Left cardiac atrium (tissue), 4 donors: ENCODE results near the gene SGMS1. TPM values are rescaled to one million over a fixed set of nuclear protein-coding genes. Genes with fewer than 3 reads are reported as not detected.
A peak's percentile ranks its signal among the peaks of the same experiment; 100 is the strongest.
"Not testable (repeated sequence)": the region's sequence is repeated elsewhere in the genome, so short reads cannot be mapped to it uniquely, and the experiment has no call there.

Experiments used
- ATAC-seq, 2 donors: fragments of 200-7000 bp; cut with Tn5 transposase; one replicate each; pipeline ENCODE4 v1.9.1; 2020; ENCODE audit warnings: mild to moderate bottlenecking in 2 of 2, moderate library complexity in 2 of 2
- DNase-seq: peaks from one replicate; pipeline ENCODE4 v3.0.0-alpha.2; 2020
- intact Hi-C, 2 donors: fragments of 100-400 bp; cut with DNase I; formaldehyde crosslinking; loops; one replicate each; pipeline versions ENCODE4 v1.14.1 to v1.15.1; 2022 to 2023
- total RNA-seq, 2 donors: library from RNA; stranded (reverse); fragmentation: NEBNext Ultra II Directional; extraction: Animal tissue kit (Norgen Biotek cat#: 25700); gene quantifications; one replicate each; pipeline ENCODE4 v1.2.1, GENCODE V29; 2021
- donor health status: DM: no; HTN: yes; CAD: no.
- donor health status: DM: no; HTN: yes; CAD: no; lungs with severe emphysema.
- donor health status: DM: yes; HTN: yes; CAD: no.
- donor health status: Dilated cardiomyopathy.

Gene SGMS1
- total RNA-seq, 2 donors from 2014 or later: 22.4 to 24.4 TPM

- intact Hi-C loops: loop anchor here in 1 of 2 donors (5.0 kb wide), 1 partner anchor 128 kb away; no protein-coding TSS in a partner anchor
- no peak for ATAC-seq
Observed at GRCh38 chr10:50294582-50294981, 329.2 kb downstream of the SGMS1 start.

GRCh38 chr10:50293513-50294313 is 330.0 kb downstream of the SGMS1 start:
- intact Hi-C loops: loop anchor here in 1 of 2 donors (5.0 kb wide), 1 partner anchor 129 kb away; no protein-coding TSS in a partner anchor
- no peak for ATAC-seq
- no peak for DNase-seq

More at GRCh38 chr10:50294582-50294981, 329.2 kb downstream of the SGMS1 start:
- no peak for DNase-seq

DNA sequence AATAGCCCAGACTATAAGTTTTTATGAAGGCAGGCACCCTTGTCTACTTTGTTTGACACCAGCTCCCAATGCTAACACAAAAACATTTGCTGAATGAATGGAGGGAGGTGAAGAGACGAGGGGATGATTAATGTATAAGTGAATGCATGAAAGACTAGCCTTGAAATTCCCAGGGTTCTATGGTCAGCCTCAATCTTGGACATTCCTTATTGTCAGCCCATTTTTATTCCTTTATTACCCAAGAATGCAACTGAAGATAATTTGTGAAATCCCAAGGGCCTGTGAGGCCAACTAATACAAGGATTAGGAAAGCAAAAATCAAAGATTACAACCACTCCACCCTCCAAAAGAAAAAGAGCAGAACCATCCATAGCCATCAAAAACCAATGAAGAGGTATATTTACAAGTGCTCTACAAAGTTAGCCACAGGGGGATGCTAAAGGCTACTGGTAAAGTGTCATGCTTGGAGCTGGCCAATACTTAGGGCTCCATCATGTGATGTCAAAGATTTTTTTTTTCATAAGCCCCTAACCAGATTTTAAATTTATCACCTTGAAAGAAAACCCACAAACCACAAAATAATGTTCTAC is 332.4 kb downstream of the SGMS1 start:
- no peak for DNase-seq
- intact Hi-C loops: loop anchor here in 1 of 2 donors (5.0 kb wide), 1 partner anchor 131 kb away; no protein-coding TSS in a partner anchor
- ATAC-seq: peak in 1 of 2 donors; percentile 69

- no peak for ATAC-seq
- intact Hi-C loops: loop anchor here in 1 of 2 donors (10.0 kb wide), 1 partner anchor 346 kb away; no protein-coding TSS in a partner anchor
- no peak for DNase-seq
Observed at GRCh38 chr10:50289196-50289595, 334.6 kb downstream of the SGMS1 start.

- ATAC-seq (peak in 1 of 2 donors; percentile 15), DNase-seq (no peak)
- intact Hi-C loops: loop anchor here in 1 of 2 donors (10.0 kb wide), 1 partner anchor 348 kb away; no protein-coding TSS in a partner anchor
Observed at GRCh38 chr10:50286996-50287803, 336.6 kb downstream of the SGMS1 start.

DNA sequence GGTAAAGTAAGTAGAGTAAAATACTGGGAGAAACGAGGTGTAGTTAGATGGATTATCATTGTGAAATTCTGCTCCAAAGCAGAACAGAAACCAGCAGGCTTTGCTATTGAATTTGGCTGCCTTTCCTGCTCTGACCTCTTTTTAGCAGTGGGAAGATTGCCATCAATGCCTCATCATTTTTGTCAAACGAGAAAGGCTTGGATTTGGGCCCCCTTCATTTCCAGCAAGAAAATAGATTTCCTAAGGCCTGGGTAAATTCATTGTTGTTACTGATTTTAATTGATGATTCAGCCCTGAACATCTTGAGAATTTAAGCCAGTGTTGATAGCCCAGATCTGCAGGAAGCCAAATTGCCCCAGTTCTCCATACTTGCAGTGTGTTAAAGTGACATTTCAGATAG is 337.2 kb downstream of the SGMS1 start:
- ATAC-seq: peak; percentile 31 to 34
- DNase-seq: no peak
- intact Hi-C loops: loop anchor here in 1 of 2 donors (10.0 kb wide), 1 partner anchor 348 kb away; no protein-coding TSS in a partner anchor

GRCh38 chr10:50281967-50282522 is 341.7 kb downstream of the SGMS1 start:
- ATAC-seq (no peak), DNase-seq (no peak)
- intact Hi-C loops: loop anchor here in 1 of 2 donors (10.0 kb wide), 1 partner anchor 353 kb away; no protein-coding TSS in a partner anchor

- ATAC-seq (no peak), DNase-seq (no peak)
- intact Hi-C loops: loop anchor here in 1 of 2 donors (10.0 kb wide), 1 partner anchor 353 kb away; no protein-coding TSS in a partner anchor
Observed at GRCh38 chr10:50281210-50281966, 342.4 kb downstream of the SGMS1 start.

- ATAC-seq (no peak), DNase-seq (no peak)
- intact Hi-C loops: loop anchor here in 1 of 2 donors (10.0 kb wide), 1 partner anchor 355 kb away; no protein-coding TSS in a partner anchor
Observed at GRCh38 chr10:50280049-50280841, 343.5 kb downstream of the SGMS1 start.

- ATAC-seq: no peak
- no peak for DNase-seq
- intact Hi-C loops: no loop called here
Observed at GRCh38 chr10:50279489-50279888, 344.3 kb downstream of the SGMS1 start.

GRCh38 chr10:50275650-50276235 is 348.0 kb downstream of the SGMS1 start:
- intact Hi-C loops: no loop called here
- DNase-seq (peak; percentile 31), ATAC-seq (peak in 1 of 2 donors; percentile 62)

DNA sequence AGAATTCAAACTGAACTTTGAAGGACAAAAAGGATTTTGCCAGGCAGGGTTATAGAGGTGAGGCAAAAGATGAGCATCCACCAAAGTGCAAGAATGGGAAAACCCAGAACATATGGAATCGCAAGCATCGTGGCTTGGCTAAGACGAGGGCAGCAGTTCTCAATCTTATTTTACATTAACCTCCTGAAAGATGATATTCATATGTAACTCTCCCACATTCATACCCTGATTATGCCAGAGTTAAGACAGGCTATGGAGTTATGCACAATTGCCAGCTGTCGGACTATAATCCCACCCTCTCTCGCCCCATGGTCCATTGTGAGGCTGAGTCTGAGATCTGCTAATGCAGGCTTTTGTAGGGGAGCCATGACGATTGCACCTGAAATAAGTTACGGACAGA is 351.2 kb downstream of the SGMS1 start:
- no peak for DNase-seq
- intact Hi-C loops: no loop called here
- ATAC-seq: no peak

DNA sequence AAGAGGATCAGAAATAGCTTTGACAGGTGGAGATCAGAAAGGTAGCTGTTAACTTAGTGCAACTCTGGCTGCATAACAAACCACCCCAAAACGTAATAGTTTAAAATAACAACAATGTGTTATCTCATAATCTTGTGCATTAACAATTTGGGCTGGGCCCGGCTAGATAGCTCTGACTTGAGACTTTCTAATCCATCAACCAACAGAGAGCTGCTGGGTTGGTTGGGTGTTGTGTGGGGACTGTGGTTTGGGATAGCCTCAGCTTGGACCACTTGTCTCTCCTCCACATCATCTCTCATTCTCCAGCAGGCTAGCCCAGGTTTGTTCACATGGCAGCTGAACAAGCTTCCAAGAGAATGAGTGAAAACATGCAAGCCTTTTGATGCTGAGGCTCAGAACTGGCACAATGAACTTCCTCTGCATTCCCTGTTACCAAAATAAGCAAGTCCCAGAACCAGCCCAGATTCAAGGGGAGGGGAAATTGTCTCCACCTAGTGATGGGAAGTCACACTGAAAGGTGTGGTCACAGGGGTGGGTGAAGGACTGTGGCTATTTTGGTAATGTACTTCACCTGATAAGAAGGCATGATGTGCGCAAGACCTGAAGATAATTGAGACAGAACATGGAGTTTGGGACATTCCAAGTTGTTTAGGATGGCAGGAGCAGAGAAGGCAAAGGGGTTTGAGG is 352.0 kb downstream of the SGMS1 start:
- DNase-seq (no peak), ATAC-seq (no peak)
- intact Hi-C loops: no loop called here

GRCh38 chr10:50267877-50268276 is 355.9 kb downstream of the SGMS1 start:
- ATAC-seq, DNase-seq, intact Hi-C loops: not testable (repeated sequence)

DNA sequence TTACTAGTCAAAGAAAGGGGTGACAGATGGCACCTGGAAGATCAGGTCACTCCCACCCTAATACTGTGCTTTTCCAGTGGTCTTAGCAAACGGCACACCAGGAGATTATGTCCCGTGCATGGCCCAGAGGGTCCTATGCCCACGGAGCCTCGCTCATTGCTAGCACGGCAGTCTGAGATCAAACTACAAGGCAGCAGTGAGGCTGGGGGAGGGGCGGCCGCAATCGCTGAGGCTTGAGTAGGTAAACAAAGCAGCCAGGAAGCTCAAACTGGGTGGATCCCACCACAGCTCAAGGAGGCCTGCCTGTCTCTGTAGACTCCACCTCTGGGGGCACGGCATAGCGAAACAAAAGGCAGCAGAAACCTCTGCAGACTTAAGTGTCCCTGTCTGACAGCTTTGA is 361.1 kb downstream of the SGMS1 start:
- DNase-seq, ATAC-seq, intact Hi-C loops: not testable (repeated sequence)

GRCh38 chr10:50260791-50261281 is 362.9 kb downstream of the SGMS1 start:
- no peak for ATAC-seq
- intact Hi-C loops: no loop called here

More at GRCh38 chr10:50260791-50261281, 362.9 kb downstream of the SGMS1 start:
- no peak for DNase-seq
